Endothelial cell of umbilical vein (primary cell): ENCODE measurements around the gene OPCML. TPM values are rescaled to one million over a fixed set of nuclear protein-coding genes. Genes with fewer than 3 reads are reported as not detected.

Experiments used
- BruUV-seq: library from RNA; stranded (reverse); fragments of 400-500 nt; replicated peaks from 2 replicates; lab custom pipeline; 2021; lab: Mats Ljungman, UMichigan
- CTCF ChIA-PET: fragments of 300-600, 350-600 bp; sonication (Branson Sonifier 250); formaldehyde crosslinking; loops from one replicate; lab custom pipeline; 2021; ENCODE audit warnings: antibody characterized with exemption, inconsistent platforms; lab: Charles Lee
- POLR2A ChIA-PET: fragments of 300-600, 350-600 bp; sonication (Branson Sonifier 250); formaldehyde crosslinking; loops from one replicate; lab custom pipeline; 2021; ENCODE audit warnings: antibody characterized with exemption, inconsistent platforms; lab: Charles Lee
- DNase-seq: peaks from one replicate; pipeline ENCODE4 v3.0.0-alpha.2; 2011; ENCODE audit warnings: low read depth, low spot score
- FAIRE-seq: peaks from 2 replicates; lab custom pipeline; 2011; peaks lifted over from hg19 to GRCh38; lab: Jason Lieb, UNC
- H2AFZ ChIP-seq: 2 replicates; pipeline ENCODE4 v1.6.0; 2012; ENCODE audit warnings: low read depth, low read length, control low read depth, inconsistent platforms
- H3K27ac ChIP-seq: 2 replicates; pipeline ENCODE4 v1.5.1; 2011; ENCODE audit warnings: low read depth, mild to moderate bottlenecking, control low read depth, low read length, moderate library complexity; ENCODE audit not compliant: insufficient read depth
- H3K27me3 ChIP-seq, 2 experiments: 2 replicates each; pipeline versions ENCODE4 v1.6.0 to v1.6.1; 2011; ENCODE audit warnings: low read length in 2 of 2, mixed read lengths in 1 of 2; ENCODE audit not compliant: control insufficient read depth in 2 of 2, insufficient read depth in 2 of 2
- H3K36me3 ChIP-seq, 2 experiments: 2 replicates in 1 of 2; 3 replicates in 1 of 2; pipeline ENCODE4 v1.5.1; 2011; ENCODE audit warnings: low read length in 2 of 2, mild to moderate bottlenecking in 1 of 2, moderate library complexity in 1 of 2; ENCODE audit not compliant: control insufficient read depth in 2 of 2, insufficient read depth in 2 of 2; ENCODE audit errors: extremely low read depth in 1 of 2
- H3K4me1 ChIP-seq: 3 replicates; pipeline ENCODE4 v1.5.1; 2011; ENCODE audit warnings: mild to moderate bottlenecking, low read length; ENCODE audit not compliant: control insufficient read depth, insufficient read depth; ENCODE audit errors: extremely low read depth
- H3K4me2 ChIP-seq: 2 replicates; pipeline ENCODE4 v1.6.1; 2011; ENCODE audit warnings: low read length, control low read depth, mixed read lengths; ENCODE audit not compliant: insufficient read depth
- H3K4me3 ChIP-seq, 3 experiments: fragments of 200-600 bp in 1 of 3; sonication (generic), shearing (Covaris generic) in 1 of 3; replicated peaks in 1 of 3; 2 replicates each; pipeline ENCODE4 v1.5.1; 2011 to 2016; ENCODE audit warnings: control low read depth in 3 of 3, low read length in 3 of 3, mild to moderate bottlenecking in 2 of 3, inconsistent platforms in 1 of 3, low read depth in 1 of 3, moderate library complexity in 1 of 3; ENCODE audit not compliant: insufficient read depth in 1 of 3
- H3K79me2 ChIP-seq: 2 replicates; pipeline ENCODE4 v1.6.0; 2012; ENCODE audit warnings: low read length, inconsistent platforms; ENCODE audit not compliant: control insufficient read depth, insufficient read depth
- H3K9ac ChIP-seq: replicated peaks from 2 replicates; pipeline ENCODE3; 2011; ENCODE audit warnings: low read length, control low read depth; ENCODE audit not compliant: insufficient read depth; ENCODE audit errors: extremely low read depth
- H3K9me1 ChIP-seq: replicated peaks from 3 replicates; pipeline ENCODE4 v1.6.0; 2011; ENCODE audit warnings: mild to moderate bottlenecking, low read length; ENCODE audit not compliant: control insufficient read depth, insufficient read depth; ENCODE audit errors: extremely low read depth
- H3K9me3 ChIP-seq: replicated peaks from 2 replicates; pipeline ENCODE4 v1.5.1; 2012; ENCODE audit warnings: low read length, inconsistent platforms; ENCODE audit not compliant: control insufficient read depth, insufficient read depth
- H4K20me1 ChIP-seq: replicated peaks from 2 replicates; pipeline ENCODE3; 2011; ENCODE audit warnings: mild to moderate bottlenecking, low read length; ENCODE audit not compliant: control insufficient read depth, insufficient read depth; ENCODE audit errors: extremely low read depth
- CTCF ChIP-seq, 2 donors: IDR thresholded peaks; 1 replicate in 1 of 2; 2 replicates in 1 of 2; pipeline ENCODE4 v1.5.1; 2011; ENCODE audit warnings: low read length in 2 of 2, mild to moderate bottlenecking in 2 of 2, moderate library complexity in 2 of 2, control low read depth in 1 of 2, inconsistent platforms in 1 of 2, low read depth in 1 of 2; ENCODE audit not compliant: insufficient read depth in 1 of 2; ENCODE audit errors: extremely low read depth in 1 of 2
- EZH2 ChIP-seq: IDR thresholded peaks from 2 replicates; pipeline ENCODE4 v1.6.1; 2012; ENCODE audit warnings: borderline replicate concordance, low read depth, mild to moderate bottlenecking, moderate library complexity, low read length, inconsistent platforms; ENCODE audit not compliant: severe bottlenecking
- FOS ChIP-seq: IDR thresholded peaks from 2 replicates; pipeline ENCODE4 v1.6.1; 2011; ENCODE audit warnings: mild to moderate bottlenecking, low read length, moderate library complexity, borderline replicate concordance; ENCODE audit not compliant: insufficient read depth
- GATA2 ChIP-seq: IDR thresholded peaks from 2 replicates; pipeline ENCODE4 v1.7.0; 2011; ENCODE audit warnings: low read depth, mild to moderate bottlenecking, moderate library complexity, mixed read lengths, low read length; ENCODE audit not compliant: insufficient read length, insufficient read depth
- JUN ChIP-seq: IDR thresholded peaks from 2 replicates; pipeline ENCODE4 v1.6.1; 2011; ENCODE audit warnings: borderline replicate concordance, low read depth; ENCODE audit not compliant: insufficient read length, insufficient read depth
- MYC ChIP-seq: IDR thresholded peaks from one replicate; pipeline ENCODE4 v1.6.1; 2011; ENCODE audit warnings: mild to moderate bottlenecking, low read depth, low read length
- POLR2A ChIP-seq: IDR thresholded peaks from 2 replicates; pipeline ENCODE4 v1.6.1; 2012; ENCODE audit warnings: low read depth, mild to moderate bottlenecking, control low read depth, low read length
- POLR2AphosphoS5 ChIP-seq: IDR thresholded peaks from 2 replicates; pipeline ENCODE4 v1.6.1; 2012; ENCODE audit warnings: low read depth, mild to moderate bottlenecking, control low read depth, low read length, moderate library complexity; ENCODE audit not compliant: insufficient read depth
- dilution Hi-C: fragments of 300-500 bp; cut with MboI; formaldehyde crosslinking; loops from one replicate; pipeline ENCODE4 v1.15.0; 2019; ENCODE audit warnings: low sequenced_read_pairs; ENCODE audit not compliant: extremely low pct_ligation_motif_present
- intact Hi-C: fragments of 100-400 bp; cut with micrococcal nuclease; formaldehyde crosslinking; loops from one replicate; pipeline ENCODE4 v1.10.0; 2022
- polyA plus RNA-seq, 4 experiments: library from polyadenylated mRNA; depleted of rRNA in 3 of 4; stranded (reverse) in 3 of 4; unstranded in 1 of 4; fragments of >200 nt; gene quantifications; 2 replicates each; pipeline versions ENCODE4 v1.2.1 to v1.2.3, GENCODE V29; 2011 to 2012; ENCODE audit warnings: missing spikeins in 1 of 4
- total RNA-seq: library from RNA; stranded (reverse); gene quantifications from 2 replicates; pipeline ENCODE4 v1.2.3, GENCODE V29; 2021
- TF ChIP-seq, protein P1 (sequence below): IDR thresholded peaks from 2 replicates; pipeline ENCODE4 v1.6.1; 2011; ENCODE audit not compliant: insufficient read depth, insufficient read length

The OPCML gene
- total and polyA plus RNA-seq, 2 donors (not counting 3 experiments of a cell fraction or from before 2014, with no cell fraction given) = not detected

GRCh38 chr11:132439711-132440255 is 1092.5 kb downstream of the OPCML start:
- ChIA-PET POLR2A (no interaction called here), CTCF (no interaction called here)
- FAIRE-seq = no peak

More at GRCh38 chr11:132439711-132440255, 1092.5 kb downstream of the OPCML start:
- no peak for TF ChIP-seq POLR2A
- TF ChIP-seq POLR2AphosphoS5 = no peak
- no peak for TF ChIP-seq FOS
- TF ChIP-seq, protein P1, sequence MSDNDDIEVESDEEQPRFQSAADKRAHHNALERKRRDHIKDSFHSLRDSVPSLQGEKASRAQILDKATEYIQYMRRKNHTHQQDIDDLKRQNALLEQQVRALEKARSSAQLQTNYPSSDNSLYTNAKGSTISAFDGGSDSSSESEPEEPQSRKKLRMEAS = no peak
- no peak for TF ChIP-seq JUN
- TF ChIP-seq CTCF (IDR thresholded peaks at IDR 0.05; ENCODE audit: extremely low read depth in 1 of 2, insufficient read depth in 1 of 2, low read depth in 1 of 2, low read length in 2 of 2) = no peak
- no peak for TF ChIP-seq EZH2
- TF ChIP-seq GATA2 = no peak
- no peak for TF ChIP-seq MYC
- no peak overlapping the region for H2AFZ ChIP-seq
- no peak for DNase-seq
- H3K4me1 ChIP-seq = no peaks in the 10 kb centered on the region
- dilution Hi-C loops = no loop called here
- no peaks in the 10 kb centered on the region for H3K9me1 ChIP-seq
- H4K20me1 ChIP-seq = no peaks in the 10 kb centered on the region
- H3K79me2 ChIP-seq = no peaks in the 10 kb centered on the region
- intact Hi-C loops = no loop called here
- H3K4me2 ChIP-seq = no peak overlapping the region
- no peak overlapping the region for H3K4me3 ChIP-seq
- H3K27me3 ChIP-seq = no peaks in the 10 kb centered on the region
- H3K9me3 ChIP-seq = peaks cover 4% of the 10 kb centered on the region
- no TSS peak for BruUV-seq
- H3K36me3 ChIP-seq = no peaks in the 10 kb centered on the region
- H3K9ac ChIP-seq = no peak overlapping the region
- no peak overlapping the region for H3K27ac ChIP-seq
